ENCODE data around the gene BLOC1S3. TPM values are rescaled to one million over a fixed set of nuclear protein-coding genes. Genes with fewer than 3 reads are reported as not detected.

The BLOC1S3 gene
- total RNA-seq, 1 donor from 2014 or later = 22.7 TPM

DNA sequence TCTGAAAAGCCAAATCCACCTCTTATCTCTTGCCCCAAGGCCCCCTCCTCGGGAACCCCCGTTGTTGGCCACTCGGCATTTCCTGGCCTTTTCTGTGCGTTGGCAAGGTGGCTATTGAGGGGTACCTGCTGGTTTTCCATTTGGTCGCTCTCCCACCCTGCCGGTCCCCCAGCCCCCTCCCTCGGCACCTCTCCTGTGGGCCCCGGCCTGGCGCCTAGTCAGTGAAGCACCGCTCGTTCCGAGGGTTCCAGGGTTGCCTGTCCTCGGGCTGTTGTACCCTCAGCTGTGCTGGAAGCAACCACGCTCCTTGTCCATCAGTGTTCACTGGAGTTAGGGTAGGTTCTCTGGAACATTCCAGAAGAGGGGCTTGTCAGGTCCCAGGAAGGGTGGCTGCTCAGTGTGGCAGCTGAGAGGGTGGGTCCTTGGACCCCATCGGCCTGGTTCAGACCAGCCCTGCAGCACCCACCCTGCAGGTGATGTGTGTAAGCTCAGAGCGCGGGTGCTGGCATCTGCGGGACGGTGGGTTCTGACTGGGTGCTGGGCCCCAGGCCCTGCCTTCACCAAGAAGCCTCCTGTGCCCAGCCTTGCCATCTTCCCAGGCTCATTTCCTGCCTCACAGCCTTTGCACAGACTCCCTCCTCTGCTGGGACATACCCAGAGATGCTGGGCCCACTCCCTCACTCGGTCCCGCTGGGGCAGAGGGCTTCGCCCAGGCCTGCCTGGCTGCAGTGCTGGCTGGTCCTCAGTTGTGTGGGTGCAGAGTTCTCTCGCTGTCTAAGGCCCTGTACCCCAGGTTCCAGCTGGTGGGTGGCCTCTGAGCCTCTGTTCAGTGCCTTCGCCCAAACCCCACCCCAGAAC, 39.1 kb upstream of the BLOC1S3 start:
- H3K36me3 Mint-ChIP-seq (ENCODE audit: low read depth, unreplicated experiment) = peaks cover 18% of the 10 kb centered on the region
- DNase-seq (ENCODE audit: low spot score) = no peak
- H3K9me3 Mint-ChIP-seq (ENCODE audit: unreplicated experiment) = no peaks in the 10 kb centered on the region
- H3K27ac Mint-ChIP-seq (ENCODE audit: unreplicated experiment) = no peak overlapping the region
- H3K4me3 Mint-ChIP-seq (ENCODE audit: unreplicated experiment) = no peak overlapping the region
- H3K27me3 Mint-ChIP-seq (ENCODE audit: unreplicated experiment) = peaks cover 10% of the 10 kb centered on the region
- peaks cover 18% of the 10 kb centered on the region for H3K4me1 Mint-ChIP-seq (ENCODE audit: unreplicated experiment)
- TF ChIP-seq, protein P1, sequence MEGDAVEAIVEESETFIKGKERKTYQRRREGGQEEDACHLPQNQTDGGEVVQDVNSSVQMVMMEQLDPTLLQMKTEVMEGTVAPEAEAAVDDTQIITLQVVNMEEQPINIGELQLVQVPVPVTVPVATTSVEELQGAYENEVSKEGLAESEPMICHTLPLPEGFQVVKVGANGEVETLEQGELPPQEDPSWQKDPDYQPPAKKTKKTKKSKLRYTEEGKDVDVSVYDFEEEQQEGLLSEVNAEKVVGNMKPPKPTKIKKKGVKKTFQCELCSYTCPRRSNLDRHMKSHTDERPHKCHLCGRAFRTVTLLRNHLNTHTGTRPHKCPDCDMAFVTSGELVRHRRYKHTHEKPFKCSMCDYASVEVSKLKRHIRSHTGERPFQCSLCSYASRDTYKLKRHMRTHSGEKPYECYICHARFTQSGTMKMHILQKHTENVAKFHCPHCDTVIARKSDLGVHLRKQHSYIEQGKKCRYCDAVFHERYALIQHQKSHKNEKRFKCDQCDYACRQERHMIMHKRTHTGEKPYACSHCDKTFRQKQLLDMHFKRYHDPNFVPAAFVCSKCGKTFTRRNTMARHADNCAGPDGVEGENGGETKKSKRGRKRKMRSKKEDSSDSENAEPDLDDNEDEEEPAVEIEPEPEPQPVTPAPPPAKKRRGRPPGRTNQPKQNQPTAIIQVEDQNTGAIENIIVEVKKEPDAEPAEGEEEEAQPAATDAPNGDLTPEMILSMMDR (IDR thresholded peaks at IDR 0.05; ENCODE audit: unreplicated experiment) = no peak

DNA sequence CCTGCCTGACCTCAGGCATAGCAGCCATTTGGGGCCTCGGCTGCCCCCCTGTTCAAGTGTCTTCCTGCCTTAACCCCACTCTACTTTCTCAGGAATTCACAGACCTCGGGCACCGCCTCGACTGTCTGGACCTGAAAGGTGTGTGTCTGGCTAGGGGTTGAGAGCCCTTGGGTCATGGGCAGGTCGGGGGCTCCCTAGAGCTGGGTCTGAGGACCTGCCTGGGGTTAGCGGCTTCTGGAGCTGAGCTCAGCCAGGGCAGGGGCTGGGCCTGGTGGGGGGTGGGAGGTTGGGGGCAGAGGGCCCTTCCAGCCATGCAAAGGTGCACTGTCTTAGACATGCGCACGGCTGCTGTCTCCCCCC, 38.5 kb upstream of the BLOC1S3 start:
- H3K27ac Mint-ChIP-seq (ENCODE audit: unreplicated experiment) = no peak overlapping the region
- H3K36me3 Mint-ChIP-seq (ENCODE audit: low read depth, unreplicated experiment) = peaks cover 18% of the 10 kb centered on the region
- H3K4me3 Mint-ChIP-seq (ENCODE audit: unreplicated experiment) = no peak overlapping the region
- DNase-seq (ENCODE audit: low spot score) = no peak
- TF ChIP-seq, protein P1 (IDR thresholded peaks at IDR 0.05; ENCODE audit: unreplicated experiment) = no peak
- peaks cover 18% of the 10 kb centered on the region for H3K4me1 Mint-ChIP-seq (ENCODE audit: unreplicated experiment)
- H3K27me3 Mint-ChIP-seq (ENCODE audit: unreplicated experiment) = peaks cover 10% of the 10 kb centered on the region
- H3K9me3 Mint-ChIP-seq (ENCODE audit: unreplicated experiment) = no peaks in the 10 kb centered on the region

DNA sequence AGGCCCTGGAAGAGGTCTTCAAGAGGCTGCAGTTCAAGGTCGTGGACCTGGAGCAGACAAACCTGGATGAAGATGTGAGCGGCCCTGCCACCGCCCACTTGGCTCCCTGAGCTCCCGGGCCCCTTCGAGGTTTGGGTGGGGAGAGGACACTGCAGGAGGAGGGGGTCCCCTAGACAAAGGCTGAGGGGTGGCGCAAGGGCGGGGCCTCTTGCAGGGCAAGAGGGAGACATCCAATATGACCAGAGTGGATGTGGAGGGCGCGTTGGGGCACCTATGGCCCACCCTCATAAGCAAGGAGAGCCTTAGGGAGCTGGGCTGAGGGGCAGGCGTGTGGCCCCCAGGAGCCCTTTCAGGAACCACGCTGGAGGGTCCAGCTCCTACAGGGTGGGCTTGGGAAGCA, 38.1 kb upstream of the BLOC1S3 start:
- Mint-ChIP-seq H3K27ac (ENCODE audit: unreplicated experiment) (no peak overlapping the region), H3K27me3 (ENCODE audit: unreplicated experiment) (peaks cover 10% of the 10 kb centered on the region), H3K4me3 (ENCODE audit: unreplicated experiment) (no peak overlapping the region), H3K4me1 (ENCODE audit: unreplicated experiment) (peaks cover 18% of the 10 kb centered on the region), H3K9me3 (ENCODE audit: unreplicated experiment) (no peaks in the 10 kb centered on the region), H3K36me3 (ENCODE audit: low read depth, unreplicated experiment) (peaks cover 18% of the 10 kb centered on the region)
- TF ChIP-seq, protein P1 (IDR thresholded peaks at IDR 0.05; ENCODE audit: unreplicated experiment) = no peak
- no peak for DNase-seq (ENCODE audit: low spot score)

DNA sequence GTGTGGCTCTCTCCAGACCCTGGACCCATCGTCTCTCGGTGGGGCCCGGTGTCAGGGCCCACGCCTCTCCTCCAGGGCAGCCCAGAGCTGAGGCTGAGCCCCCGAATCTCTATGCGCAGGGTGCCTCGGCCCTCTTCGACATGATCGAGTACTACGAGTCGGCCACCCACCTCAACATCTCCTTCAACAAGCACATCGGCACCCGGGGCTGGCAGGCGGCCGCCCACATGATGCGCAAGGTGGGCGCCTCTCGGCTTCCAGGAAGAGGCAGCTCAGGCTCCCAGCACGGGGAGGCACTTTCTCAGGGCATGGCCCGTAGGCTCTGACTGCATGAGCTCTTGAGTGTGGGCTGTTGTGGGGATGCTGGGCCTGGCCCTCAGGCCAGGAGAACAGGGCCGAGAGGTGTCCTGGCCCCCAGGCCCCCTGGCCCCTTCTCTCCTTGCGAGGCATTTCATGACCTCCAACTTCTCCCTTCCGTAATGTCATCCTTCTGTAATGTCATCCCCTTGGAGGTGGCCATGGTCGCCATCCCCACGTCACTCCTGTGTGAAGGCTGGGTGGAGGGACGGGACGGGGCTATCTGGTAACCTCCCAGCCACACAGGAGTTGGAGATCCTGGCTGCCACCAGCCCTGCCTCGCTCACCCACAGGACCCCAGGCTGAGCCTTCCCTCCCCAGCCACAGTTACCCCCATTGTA, 37.2 kb upstream of the BLOC1S3 start:
- Mint-ChIP-seq H3K27ac (ENCODE audit: unreplicated experiment) (no peak overlapping the region), H3K4me1 (ENCODE audit: unreplicated experiment) (peaks cover 14% of the 10 kb centered on the region), H3K9me3 (ENCODE audit: unreplicated experiment) (no peaks in the 10 kb centered on the region), H3K36me3 (ENCODE audit: low read depth, unreplicated experiment) (peaks cover 18% of the 10 kb centered on the region), H3K27me3 (ENCODE audit: unreplicated experiment) (peaks cover 10% of the 10 kb centered on the region), H3K4me3 (ENCODE audit: unreplicated experiment) (no peak overlapping the region)
- no peak for DNase-seq (ENCODE audit: low spot score)
- TF ChIP-seq, protein P1 (IDR thresholded peaks at IDR 0.05; ENCODE audit: unreplicated experiment) = no peak

All from endothelial cell (in vitro differentiated cells).